ENCODE data around the gene DCN. TPM values are rescaled to one million over a fixed set of nuclear protein-coding genes. Genes with fewer than 3 reads are reported as not detected.

Gene DCN
- total and polyA plus RNA-seq, 2 experiments from 2014 or later, result 441 to 483 TPM

GRCh38 chr12:91123236-91123916, 59.2 kb downstream of the DCN start:
- H3K9me2 ChIP-seq (ENCODE audit: insufficient read depth), result no peaks in the 10 kb centered on the region
- in situ Hi-C loops (cut with MboI), result no loop called here
- no peak overlapping the region for H3K9ac ChIP-seq

GRCh38 chr12:91120781-91121180, 61.8 kb downstream of the DCN start:
- H3K4me1 ChIP-seq (ENCODE audit: insufficient read depth), result peaks cover 14% of the 10 kb centered on the region
- no peak for DNase-seq
- in situ Hi-C loops (cut with MboI), result no loop called here
- no peaks in the 10 kb centered on the region for H4K20me1 ChIP-seq (ENCODE audit: insufficient read depth)
- H3K9ac ChIP-seq, result no peak overlapping the region
- H3K27me3 ChIP-seq (replicated peaks; ENCODE audit: insufficient read depth), result no peaks in the 10 kb centered on the region
- no peak for TF ChIP-seq EZH2phosphoT487 (IDR thresholded peaks at IDR 0.05; ENCODE audit: insufficient read depth, low read depth)
- no peak for TF ChIP-seq EZH2 (IDR thresholded peaks at IDR 0.05; ENCODE audit: insufficient read depth, poor library complexity, severe bottlenecking)
- H3K36me3 ChIP-seq (ENCODE audit: low read depth), result no peaks in the 10 kb centered on the region
- H3K4me2 ChIP-seq (ENCODE audit: unreplicated experiment), result no peak overlapping the region
- H2AFZ ChIP-seq, result no peak overlapping the region
- no peaks in the 10 kb centered on the region for H3K9me2 ChIP-seq (ENCODE audit: insufficient read depth)
- no peaks in the 10 kb centered on the region for H3K9me3 ChIP-seq (ENCODE audit: low read depth)
- peaks cover 15% of the 10 kb centered on the region for H3F3A ChIP-seq (ENCODE audit: insufficient read depth)
- no peak overlapping the region for H3K27ac ChIP-seq
- H3K79me2 ChIP-seq (ENCODE audit: insufficient read depth), result no peaks in the 10 kb centered on the region
- no peak overlapping the region for H3K4me3 ChIP-seq

More at GRCh38 chr12:91123236-91123916, 59.2 kb downstream of the DCN start:
- WGBS, 2 experiments (ENCODE audit: low coverage in 1 of 2, low lambda C conversion rate in 2 of 2, missing lambda C conversion rate in 2 of 2), result 75 to 79% methylated on average over 5 of the region's 5 CpGs
- Histone ChIP-seq H3K4me3 (no peak overlapping the region), H3K27ac (peak overlapping the region; percentile 10; the same call in 1 of the 2 replicates), H2AFZ (0 out of 2 replicates have a peak overlapping the region, but pooled peaks have one; percentile 0), H4K20me1 (ENCODE audit: insufficient read depth) (no peaks in the 10 kb centered on the region), H3K27me3 (replicated peaks; ENCODE audit: insufficient read depth) (no peaks in the 10 kb centered on the region), H3K36me3 (ENCODE audit: low read depth) (no peaks in the 10 kb centered on the region), H3K4me1 (ENCODE audit: insufficient read depth) (peaks cover 40% of the 10 kb centered on the region), H3K9me3 (ENCODE audit: low read depth) (no peaks in the 10 kb centered on the region), H3K79me2 (ENCODE audit: insufficient read depth) (no peaks in the 10 kb centered on the region), H3F3A (ENCODE audit: insufficient read depth) (peaks cover 23% of the 10 kb centered on the region), H3K4me2 (ENCODE audit: unreplicated experiment) (no peak overlapping the region)
- DNase-seq, result no peak
- TF ChIP-seq EZH2 (IDR thresholded peaks at IDR 0.05; ENCODE audit: insufficient read depth, poor library complexity, severe bottlenecking), result no peak
- TF ChIP-seq EZH2phosphoT487 (IDR thresholded peaks at IDR 0.05; ENCODE audit: insufficient read depth, low read depth), result no peak

GRCh38 chr12:91119089-91119488, 63.5 kb downstream of the DCN start:
- H3K27ac ChIP-seq, result no peak overlapping the region
- no peak overlapping the region for H3K4me2 ChIP-seq (ENCODE audit: unreplicated experiment)
- TF ChIP-seq EZH2 (IDR thresholded peaks at IDR 0.05; ENCODE audit: insufficient read depth, poor library complexity, severe bottlenecking) (no peak), EZH2phosphoT487 (IDR thresholded peaks at IDR 0.05; ENCODE audit: insufficient read depth, low read depth) (no peak)
- H3K9ac ChIP-seq, result no peak overlapping the region
- no peaks in the 10 kb centered on the region for H3K36me3 ChIP-seq (ENCODE audit: low read depth)
- H3F3A ChIP-seq (ENCODE audit: insufficient read depth), result peaks cover 11% of the 10 kb centered on the region
- H4K20me1 ChIP-seq (ENCODE audit: insufficient read depth), result no peaks in the 10 kb centered on the region
- H3K9me3 ChIP-seq (ENCODE audit: low read depth), result no peaks in the 10 kb centered on the region
- in situ Hi-C loops (cut with MboI), result no loop called here
- DNase-seq, result no peak
- no peak overlapping the region for H3K4me3 ChIP-seq
- H3K27me3 ChIP-seq (replicated peaks; ENCODE audit: insufficient read depth), result no peaks in the 10 kb centered on the region
- no peak overlapping the region for H2AFZ ChIP-seq
- 100% methylated on average over 1 of the region's 1 CpG for WGBS, 2 experiments (ENCODE audit: low coverage in 1 of 2, low lambda C conversion rate in 2 of 2, missing lambda C conversion rate in 2 of 2)
- H3K4me1 ChIP-seq (ENCODE audit: insufficient read depth), result peaks cover 10% of the 10 kb centered on the region
- H3K79me2 ChIP-seq (ENCODE audit: insufficient read depth), result no peaks in the 10 kb centered on the region
- H3K9me2 ChIP-seq (ENCODE audit: insufficient read depth), result no peaks in the 10 kb centered on the region

GRCh38 chr12:91113621-91114020, 69.0 kb downstream of the DCN start:
- H3K79me2 ChIP-seq (ENCODE audit: insufficient read depth), result peaks cover 17% of the 10 kb centered on the region
- H4K20me1 ChIP-seq (ENCODE audit: insufficient read depth), result no peaks in the 10 kb centered on the region
- no peak overlapping the region for H3K4me2 ChIP-seq (ENCODE audit: unreplicated experiment)
- no peak overlapping the region for H3K27ac ChIP-seq
- peaks cover 23% of the 10 kb centered on the region; the same call in 1 of the 2 replicates for H3F3A ChIP-seq (ENCODE audit: insufficient read depth)
- H3K4me1 ChIP-seq (ENCODE audit: insufficient read depth), result peaks cover 24% of the 10 kb centered on the region
- H2AFZ ChIP-seq, result no peak overlapping the region
- H3K4me3 ChIP-seq, result no peak overlapping the region
- H3K27me3 ChIP-seq (replicated peaks; ENCODE audit: insufficient read depth), result no peaks in the 10 kb centered on the region
- in situ Hi-C loops (cut with MboI), result no loop called here
- WGBS, 2 experiments (ENCODE audit: low coverage in 1 of 2, low lambda C conversion rate in 2 of 2, missing lambda C conversion rate in 2 of 2), result 98 to 99% methylated on average over 6 of the region's 6 CpGs
- H3K9me2 ChIP-seq (ENCODE audit: insufficient read depth), result no peaks in the 10 kb centered on the region
- DNase-seq, result no peak
- no peak overlapping the region for H3K9ac ChIP-seq
- no peaks in the 10 kb centered on the region for H3K36me3 ChIP-seq (ENCODE audit: low read depth)
- TF ChIP-seq EZH2 (IDR thresholded peaks at IDR 0.05; ENCODE audit: insufficient read depth, poor library complexity, severe bottlenecking), result no peak
- TF ChIP-seq EZH2phosphoT487 (IDR thresholded peaks at IDR 0.05; ENCODE audit: insufficient read depth, low read depth), result no peak
- H3K9me3 ChIP-seq (ENCODE audit: low read depth), result no peaks in the 10 kb centered on the region
